HG03460 (cell line): ENCODE data around the gene ATP12A.

Experiments
- ATAC-seq: cut with Tn5 transposase; IDR thresholded peaks from one replicate; pipeline ENCODE4 v1.9.1; 2021; ENCODE audit not compliant: unreplicated experiment

ATP12A gene

DNA sequence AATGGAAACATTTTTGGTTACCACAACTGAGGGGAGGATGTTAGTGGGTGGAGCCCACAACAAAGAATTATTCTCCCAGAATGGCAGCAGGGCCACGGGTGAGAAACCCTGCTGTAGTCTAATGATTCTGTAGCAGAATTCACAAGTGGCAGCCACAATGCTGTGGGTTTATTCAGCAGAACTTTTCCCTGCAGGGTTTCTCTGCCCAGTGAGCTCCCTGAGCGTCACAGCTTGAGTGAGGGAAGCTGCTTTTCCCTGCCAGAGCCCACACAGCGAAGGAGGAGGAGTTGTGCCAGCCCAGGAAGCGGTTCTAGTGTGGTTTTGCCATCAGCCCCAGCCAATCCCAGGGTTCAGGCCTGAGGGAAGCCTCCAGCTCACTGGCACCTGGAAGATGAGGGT is 4.4 kb downstream of the ATP12A start:
- peak; percentile 45 for ATAC-seq

DNA sequence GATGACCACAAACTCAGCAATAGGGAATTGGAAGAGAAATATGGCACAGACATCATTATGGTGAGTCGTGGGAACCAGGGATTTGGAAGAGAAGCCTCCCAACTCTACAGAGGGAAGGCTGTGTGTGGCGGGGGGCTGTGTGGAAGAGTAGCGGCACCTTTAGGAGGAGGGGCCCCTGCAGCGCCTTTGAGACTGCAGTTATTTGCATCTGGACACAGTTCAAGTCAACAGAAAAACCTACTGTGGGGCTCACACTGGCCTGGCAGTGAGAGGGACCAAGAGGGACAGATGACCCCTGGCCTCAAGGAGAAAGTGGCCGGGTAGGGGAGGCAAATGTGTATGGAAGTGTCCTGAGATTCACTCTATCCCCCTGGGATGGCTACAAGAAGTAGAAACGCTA is 5.1 kb downstream of the ATP12A start:
- ATAC-seq: no peak

DNA sequence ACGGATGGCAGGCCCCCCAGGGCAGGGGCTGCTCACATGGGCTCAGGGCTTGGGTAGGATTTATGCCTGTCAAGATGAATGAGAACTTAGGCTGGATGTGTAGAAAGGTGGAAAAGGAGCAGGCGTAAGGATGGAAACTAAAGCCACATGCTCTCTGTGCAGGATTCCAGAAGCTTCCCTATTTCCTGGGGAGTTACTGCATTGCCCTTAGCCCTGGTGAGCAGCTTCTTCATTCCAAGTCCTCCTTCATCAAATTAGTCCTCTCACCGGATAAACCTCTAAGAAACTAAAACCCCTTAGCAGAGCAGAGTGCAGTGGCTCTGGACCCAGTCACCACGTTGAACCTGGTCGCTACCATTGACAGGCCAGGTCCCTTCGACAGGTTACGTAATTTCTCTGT is 7.4 kb downstream of the ATP12A start:
- no peak for ATAC-seq

DNA sequence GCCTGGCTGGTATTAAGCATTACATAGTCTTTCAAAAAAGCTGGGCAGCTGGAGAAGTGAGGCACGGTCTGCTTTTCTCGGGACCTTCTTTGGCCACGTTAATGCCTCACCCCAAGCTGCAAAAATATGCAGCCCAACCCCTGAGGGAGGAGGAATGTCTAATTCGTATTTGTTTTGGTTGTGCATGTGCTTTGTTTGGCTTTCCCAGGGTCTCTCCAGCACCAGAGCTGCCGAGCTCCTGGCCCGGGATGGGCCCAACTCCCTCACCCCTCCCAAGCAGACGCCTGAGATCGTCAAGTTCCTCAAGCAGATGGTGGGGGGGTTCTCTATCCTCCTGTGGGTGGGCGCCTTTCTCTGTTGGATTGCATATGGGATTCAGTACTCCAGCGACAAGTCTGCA is 7.9 kb downstream of the ATP12A start:
- no peak for ATAC-seq

DNA sequence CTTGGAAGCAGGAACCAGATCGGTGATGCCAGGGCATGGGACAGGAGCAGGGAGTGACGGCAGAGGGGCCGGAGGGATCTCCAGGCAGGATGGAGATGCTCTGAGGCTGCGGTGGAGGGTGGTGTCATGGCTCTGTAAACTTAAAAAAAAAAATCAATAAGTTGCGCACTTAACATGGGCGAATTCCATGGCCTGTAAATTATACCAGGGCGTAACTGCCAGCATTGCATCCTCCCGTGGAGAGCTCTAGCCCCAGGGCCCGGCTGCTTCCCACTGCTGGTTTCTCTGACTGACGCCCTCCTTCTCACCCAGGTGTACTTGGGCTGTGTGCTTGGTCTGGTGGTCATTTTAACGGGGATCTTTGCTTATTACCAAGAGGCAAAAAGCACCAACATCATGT is 8.7 kb downstream of the ATP12A start:
- ATAC-seq: no peak

DNA sequence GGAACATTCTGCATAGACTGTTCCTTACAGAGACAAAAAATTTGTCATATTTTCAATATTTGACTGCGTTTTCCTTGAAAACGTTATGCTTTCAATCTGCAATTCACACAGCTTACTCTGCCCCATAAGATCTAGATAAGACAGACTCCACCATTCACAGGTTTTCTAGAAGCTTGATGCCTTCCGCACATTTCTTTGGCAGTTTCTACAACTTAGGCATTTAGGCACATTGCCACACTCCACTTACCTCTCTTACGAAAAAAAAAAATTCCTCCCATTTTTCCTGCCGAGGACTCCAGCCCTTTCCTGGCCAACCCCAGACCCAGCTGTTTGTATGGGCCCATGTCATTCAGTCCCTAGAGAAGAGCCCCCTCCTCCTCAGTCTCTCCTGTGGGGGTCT is 11.2 kb downstream of the ATP12A start:
- ATAC-seq: no peak

DNA sequence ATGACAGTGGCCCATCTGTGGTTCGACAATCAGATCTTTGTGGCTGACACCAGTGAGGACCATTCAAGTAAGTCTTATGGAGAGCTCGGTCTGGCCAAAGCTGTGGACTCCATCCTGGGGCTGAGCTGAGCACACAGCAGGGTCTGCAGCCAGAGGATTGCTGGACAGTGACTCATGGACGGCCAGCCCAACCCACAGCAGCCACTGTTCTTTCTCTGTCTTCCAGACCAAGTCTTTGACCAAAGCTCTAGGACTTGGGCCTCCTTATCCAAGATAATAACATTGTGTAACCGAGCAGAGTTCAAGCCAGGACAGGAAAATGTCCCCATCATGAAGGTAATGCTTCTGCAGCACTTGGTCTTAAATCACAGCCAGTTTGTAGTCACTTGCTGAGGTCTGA is 12.4 kb downstream of the ATP12A start:
- no peak for ATAC-seq

DNA sequence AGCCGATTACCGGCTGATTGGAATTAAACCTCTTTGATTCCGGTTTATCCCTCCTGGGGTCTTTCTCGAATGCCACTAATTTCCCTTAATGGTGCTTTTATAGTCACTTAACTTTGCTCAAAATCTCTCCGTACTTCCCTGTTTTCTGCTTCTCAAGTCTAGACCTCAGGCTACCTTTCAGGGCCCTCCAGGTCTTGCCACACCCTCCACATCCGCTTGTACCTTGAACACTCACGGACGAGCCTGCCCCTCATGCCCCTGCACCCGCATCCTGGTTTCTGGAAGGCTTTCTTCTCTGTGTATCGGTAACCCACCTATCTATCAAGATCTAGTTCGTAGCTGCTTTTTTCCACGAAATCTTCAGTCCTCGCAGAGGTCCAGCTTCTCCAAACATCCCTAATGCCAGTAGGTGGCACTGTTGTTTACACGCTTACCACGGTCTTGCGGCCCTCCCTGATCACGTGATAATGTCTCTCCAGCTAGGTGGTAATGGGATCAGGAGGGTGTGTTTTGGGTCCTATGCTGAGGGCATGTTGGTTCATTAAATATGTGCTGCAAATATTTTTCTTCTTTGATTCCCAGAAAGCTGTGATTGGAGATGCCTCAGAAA is 13.8 kb downstream of the ATP12A start:
- ATAC-seq: no peak

DNA sequence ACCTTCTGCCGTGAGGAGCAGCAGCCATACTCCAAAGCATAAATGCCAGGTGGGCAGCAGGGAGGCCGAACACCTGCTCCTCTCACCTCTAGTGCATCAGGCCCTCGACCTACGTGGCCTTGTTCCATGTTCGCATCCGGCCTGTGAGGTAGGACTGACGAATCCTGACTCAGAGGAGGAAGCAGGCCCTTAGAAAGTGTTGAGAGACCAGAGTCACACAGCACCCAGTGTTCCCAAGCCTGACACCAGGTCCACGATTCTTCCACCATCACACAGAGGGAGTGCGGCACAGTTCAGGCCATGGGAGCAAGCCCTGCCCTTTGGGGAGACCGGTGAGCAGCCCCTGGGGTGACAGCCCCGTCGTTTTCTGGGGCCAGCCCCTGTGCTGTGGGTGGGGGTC is 14.7 kb downstream of the ATP12A start:
- no peak for ATAC-seq

DNA sequence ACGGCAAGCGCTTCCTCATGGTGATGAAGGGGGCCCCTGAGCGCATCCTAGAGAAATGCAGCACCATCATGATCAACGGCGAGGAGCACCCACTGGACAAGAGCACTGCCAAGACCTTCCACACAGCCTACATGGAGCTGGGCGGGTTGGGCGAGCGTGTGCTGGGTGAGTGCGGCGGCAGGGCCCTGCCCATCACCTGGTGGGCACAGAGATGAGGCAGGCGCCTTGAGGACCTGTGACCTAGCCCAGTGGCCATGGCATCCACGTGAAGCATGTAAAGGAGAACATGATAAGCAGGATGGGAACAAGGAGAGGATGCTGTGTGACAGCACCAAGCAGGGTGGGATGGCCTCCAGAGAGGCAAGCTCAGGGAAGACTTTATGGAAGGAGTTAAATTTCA is 18.5 kb downstream of the ATP12A start:
- no peak for ATAC-seq

DNA sequence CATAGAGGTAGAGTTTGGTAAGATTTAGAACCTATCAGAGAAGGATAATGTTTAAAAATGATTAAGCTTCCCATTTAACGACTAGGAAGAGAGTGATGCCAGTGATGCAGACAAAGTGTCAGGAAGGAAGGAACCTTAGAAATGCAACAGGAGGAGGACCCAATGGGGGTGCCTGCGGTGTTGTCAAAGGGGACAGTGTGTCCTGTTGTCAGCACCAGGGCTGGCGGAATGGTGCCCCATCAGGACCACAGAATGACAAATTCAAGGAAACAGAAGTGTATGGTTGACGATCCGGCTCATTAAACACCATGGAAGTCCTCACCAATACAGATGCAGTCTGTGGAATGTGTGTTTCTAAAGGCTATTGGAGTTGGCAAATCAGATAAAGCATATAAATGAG is 19.3 kb downstream of the ATP12A start:
- ATAC-seq: no peak

DNA sequence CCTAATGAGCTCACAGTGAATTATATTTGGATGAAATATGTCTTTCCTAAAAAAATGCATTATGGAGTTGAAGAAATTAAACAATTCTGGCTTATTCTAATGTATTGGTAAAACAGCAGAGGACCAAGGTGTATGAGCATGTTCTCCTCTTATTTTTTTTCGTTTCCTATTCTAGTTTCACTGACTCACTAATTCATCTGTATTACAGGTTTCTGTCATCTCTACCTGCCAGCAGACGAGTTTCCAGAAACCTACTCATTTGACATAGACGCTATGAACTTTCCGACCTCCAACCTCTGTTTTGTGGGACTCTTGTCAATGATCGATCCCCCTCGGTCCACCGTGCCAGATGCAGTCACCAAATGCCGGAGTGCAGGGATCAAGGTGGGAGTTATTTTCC is 20.3 kb downstream of the ATP12A start:
- no peak for ATAC-seq

DNA sequence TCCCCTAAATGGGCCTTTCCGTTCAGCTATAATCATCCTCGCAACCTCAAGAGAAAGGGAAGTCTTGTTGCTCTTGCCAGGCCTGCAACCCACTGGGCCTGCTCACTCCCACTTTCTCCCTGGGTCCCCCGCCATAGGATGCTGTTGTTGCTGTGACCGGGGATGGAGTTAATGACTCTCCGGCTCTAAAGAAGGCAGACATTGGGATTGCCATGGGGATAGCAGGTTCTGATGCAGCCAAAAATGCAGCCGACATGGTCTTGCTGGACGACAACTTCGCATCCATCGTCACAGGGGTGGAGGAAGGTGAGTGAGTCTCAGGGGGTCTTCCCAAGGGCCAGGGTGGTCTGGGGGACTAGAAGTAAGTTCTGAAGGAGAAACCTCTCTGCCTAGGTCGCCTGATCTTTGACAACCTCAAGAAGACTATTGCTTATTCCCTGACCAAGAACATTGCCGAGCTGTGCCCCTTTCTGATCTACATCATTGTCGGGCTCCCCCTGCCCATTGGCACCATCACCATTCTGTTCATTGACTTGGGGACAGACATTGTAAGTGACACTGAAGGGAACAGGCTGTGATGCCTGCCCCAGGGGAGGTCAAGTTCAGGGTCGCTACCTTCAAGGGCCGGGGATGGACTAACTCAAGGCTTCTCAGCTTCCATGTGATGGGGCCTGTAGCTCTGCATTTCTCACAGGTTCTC is 26.8 kb downstream of the ATP12A start:
- no peak for ATAC-seq

DNA sequence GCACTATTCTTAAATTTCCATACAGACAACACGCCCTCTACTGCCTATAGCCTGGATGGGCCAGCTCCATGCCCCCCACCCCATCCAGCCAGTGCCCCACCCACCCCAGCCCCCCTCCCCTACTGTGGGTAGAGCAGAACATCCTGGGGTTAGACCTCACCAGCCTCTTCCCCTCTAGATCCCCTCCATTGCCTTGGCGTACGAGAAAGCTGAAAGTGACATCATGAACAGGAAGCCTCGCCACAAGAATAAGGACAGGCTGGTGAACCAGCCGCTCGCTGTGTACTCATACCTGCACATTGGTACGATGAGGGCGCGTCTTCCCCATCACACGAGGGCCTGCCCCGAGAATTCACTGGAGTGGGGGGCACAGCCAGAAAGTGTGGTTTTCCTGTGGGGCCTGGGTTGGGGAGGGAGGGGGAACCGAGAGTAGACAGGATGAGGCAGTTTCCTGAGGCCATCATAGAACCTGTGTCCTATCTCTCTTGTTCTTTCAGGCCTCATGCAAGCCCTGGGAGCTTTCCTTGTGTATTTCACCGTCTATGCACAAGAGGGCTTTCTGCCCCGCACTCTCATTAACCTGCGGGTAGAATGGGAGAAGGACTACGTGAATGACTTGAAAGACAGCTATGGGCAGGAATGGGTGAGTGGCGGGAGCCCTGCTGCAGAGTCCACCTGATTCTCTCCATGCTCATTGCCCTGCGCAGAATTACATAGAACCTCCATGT is 29.1 kb downstream of the ATP12A start:
- ATAC-seq: peak; percentile 93

DNA sequence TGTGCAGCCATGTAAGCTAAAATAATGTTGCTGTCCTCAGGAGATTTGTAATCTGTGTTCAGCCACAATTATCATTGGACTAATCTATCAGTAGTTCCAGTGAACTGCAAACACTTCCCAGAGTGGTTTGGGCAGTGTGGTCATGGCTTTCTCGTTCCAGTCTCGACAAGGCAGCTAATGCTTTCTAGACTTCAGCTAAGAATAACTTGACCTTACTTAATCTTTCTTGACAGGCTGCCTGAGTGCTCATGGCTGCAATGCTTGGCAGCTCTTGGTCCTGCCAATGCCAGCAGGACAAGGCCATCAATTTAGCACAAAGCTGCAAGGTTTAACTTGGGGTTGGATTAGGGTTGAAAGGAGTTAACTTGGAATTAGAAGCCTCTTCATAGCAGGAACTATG is 32.8 kb downstream of the ATP12A start:
- ATAC-seq: no peak

DNA sequence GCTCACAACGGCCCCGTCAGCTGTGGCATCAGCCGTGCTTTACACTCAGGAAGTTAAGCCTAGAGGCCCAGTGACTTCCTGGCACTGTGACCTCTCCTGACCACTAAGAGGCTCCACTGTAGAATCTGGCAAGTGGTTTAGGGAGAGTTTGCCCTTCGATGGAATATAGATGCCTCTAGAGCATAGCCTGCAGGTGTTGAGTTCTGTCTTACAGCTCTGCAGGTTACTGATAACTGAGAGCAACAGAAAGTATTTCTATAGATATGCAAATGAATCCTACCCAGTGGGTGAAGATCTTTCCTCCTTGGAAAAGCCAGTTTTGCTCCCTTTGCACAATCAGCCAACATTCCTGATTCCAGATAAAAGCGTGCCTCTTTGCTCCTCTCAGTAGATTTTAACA is 35.8 kb downstream of the ATP12A start:
- no peak for ATAC-seq

DNA sequence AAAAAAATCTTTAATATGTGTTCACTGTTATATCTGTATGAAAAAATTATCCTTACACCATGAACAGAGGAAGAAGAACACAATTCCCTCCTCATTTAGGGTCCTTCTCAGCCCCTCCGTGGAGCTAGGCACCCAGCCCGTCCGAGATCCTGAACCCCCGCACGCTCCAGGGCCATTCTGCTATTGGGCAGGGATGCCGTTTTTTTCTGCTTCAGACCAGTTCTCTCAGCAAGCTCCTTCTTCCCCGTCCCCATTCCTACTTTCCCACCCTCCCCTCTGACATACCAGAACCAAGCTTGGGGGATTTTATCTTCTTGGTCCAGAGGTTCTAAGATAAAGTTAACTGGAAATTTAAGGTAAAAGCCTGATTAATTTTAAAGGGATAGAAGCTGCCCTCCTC is 36.2 kb downstream of the ATP12A start:
- ATAC-seq: no peak

DNA sequence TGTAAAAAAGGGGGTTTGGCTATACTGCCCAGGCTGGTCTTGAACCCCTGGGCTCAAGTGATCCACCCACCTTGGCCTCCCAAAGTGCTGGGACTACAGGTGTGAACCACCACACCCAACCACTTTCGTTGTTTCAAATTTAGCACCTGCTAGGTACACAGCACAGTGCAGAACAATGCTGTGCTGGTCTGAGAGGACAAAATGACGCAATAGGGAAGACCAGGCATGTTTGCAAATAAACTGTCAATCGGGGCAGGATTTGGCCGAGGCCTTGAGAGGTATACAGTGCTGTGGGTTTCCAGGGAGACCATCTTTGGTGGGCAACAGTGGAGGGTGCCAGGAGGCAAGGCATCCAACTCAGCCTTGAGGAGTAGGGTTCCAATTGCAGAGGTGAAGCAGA is 37.0 kb downstream of the ATP12A start:
- no peak for ATAC-seq

DNA sequence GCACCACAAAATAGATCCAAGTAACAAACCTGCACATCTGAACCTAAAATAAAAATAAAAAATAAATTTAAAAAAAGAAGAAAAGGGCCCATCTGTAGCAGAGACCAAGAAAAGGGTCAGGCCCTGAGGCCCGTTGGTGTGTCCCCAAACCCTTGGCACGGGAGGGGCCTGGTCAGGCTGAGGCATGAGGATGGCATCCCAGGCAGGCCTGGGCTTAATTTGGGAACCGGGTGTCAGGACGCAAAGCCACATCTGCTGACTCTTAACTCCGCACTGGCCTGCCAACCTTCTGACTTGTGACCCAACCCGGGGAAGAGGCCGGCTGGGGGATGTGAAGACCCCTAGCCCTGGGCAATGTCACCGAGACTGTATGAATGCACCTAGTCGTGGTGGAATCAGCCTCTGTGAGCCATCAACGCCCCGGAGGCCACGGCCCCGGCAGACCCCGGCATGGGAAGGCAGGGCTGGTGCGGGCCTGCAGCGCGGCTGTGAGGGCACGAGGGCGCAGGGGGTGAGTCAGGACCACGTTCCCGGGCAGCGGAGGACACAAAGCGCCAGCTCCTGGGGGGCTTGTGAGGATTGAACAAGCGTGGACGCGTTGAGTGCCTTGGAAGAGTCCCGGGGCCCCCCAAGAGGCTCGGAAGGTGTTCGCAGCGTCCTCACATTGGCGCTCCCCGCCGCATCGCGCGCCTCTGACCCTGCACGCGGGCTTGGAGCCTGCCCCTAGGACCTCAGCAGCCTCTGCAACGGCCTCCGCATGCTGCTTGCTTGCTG is 38.2 kb downstream of the ATP12A start:
- no peak for ATAC-seq

DNA sequence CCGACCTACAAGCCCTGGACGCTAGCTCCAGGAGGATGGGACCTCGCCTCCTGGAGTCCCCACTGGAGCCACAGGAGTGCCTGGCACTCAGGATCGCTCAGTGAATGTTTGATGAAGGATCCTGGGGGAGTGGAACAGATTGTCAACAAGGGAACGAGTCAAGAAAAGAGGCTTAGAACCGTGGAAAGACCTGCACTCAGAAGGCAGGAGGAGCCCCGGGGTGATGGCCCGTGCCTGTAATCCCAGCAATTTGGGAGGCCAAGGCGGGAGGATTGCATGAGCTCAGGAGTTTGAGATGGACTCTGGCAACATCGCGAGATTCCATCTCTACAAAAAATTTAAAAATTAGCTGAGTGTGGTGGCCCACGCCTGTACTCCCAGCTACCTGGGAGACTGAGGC is 38.9 kb downstream of the ATP12A start:
- no peak for ATAC-seq

DNA sequence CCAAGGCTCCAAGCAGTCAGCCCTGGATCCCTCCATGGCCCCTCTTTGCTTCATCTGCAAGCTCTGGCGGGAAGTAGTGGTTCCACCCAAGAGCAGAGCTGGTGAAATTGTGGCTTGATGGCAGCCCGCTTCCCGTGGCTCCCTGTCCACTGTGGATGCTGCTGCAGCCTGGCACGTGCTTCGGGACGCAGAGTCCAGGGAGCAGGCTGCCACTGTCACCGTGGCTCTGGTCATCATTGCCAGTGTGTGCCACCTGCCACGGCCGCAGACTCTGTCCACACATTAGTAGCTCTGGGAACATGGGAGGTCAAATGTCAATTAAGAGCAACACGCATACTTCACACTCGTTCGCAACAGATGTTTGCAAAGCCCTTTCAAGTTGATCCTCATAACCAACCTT is 43.0 kb downstream of the ATP12A start:
- no peak for ATAC-seq

DNA sequence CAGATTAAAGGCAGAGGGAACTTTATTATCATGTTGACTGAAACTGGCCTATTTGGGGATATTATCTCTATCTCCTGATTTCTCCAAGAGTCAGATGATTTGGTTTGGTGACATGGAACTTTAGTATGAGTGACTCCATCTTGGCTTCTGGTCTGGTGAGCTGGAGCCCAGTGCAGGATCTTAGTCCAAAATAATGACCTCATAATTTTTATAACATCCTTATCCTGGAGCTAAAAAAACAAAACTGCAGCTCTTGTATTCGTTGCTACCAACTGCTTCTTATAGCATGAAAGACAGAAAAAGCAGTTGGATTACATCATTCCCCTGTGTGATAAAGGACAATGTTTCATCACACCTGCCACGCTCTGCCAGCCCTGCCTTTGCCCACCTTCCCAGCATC is 44.5 kb downstream of the ATP12A start:
- ATAC-seq: no peak
